Measurements from ENCODE around the gene TMEM18. TPM values are rescaled to one million over a fixed set of nuclear protein-coding genes. Genes with fewer than 3 reads are reported as not detected.

The TMEM18 gene
- total and polyA plus RNA-seq, 9 of the 15 experiments (the other 6 are each of a cell fraction or from before 2014, with no cell fraction given), result 12.8 to 55.9 (median 21.8) TPM

DNA sequence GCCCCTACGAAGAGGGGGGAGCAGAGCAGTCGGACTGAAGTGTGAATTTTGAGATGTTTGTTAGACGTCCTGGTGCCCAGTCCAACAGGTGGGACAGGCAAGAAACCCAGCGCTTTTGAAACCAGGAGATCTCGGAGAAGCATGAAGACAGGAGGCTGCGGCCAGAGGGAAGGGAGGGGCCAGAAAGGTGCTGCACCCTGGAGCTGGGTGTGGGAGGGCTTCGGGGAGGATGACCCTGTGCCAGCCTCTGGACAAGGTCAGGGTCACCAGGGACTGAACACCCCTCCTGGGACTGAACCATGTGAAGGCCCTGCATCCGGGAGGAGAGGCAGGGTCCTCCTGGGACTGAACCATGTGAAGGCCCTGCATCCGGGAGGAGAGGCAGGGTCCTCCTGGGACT is 6.1 kb downstream of the TMEM18 start:
- no peak overlapping the region for H3K27ac ChIP-seq (ENCODE audit: extremely low read depth, low read depth, low read length)
- no peak overlapping the region for H2AFZ ChIP-seq (ENCODE audit: low read depth, low read length)
- peaks cover 73% of the 10 kb centered on the region for H3K36me3 ChIP-seq (ENCODE audit: control insufficient read depth, insufficient read depth, low read length)
- in situ Hi-C loops (cut with MboI) (no loop called here), intact Hi-C loops (cut with micrococcal nuclease) (no loop called here)
- no TSS peak for BruUV-seq (replicated peaks)
- no peak for TF ChIP-seq IFI16 (CRISPR knock-in tag; IDR thresholded peaks at IDR 0.05)
- no peak for TF ChIP-seq SP1 (CRISPR knock-in tag; IDR thresholded peaks at IDR 0.05)
- TF ChIP-seq HCFC1 (IDR thresholded peaks at IDR 0.05; ENCODE audit: low read depth, low read length), result no peak
- no peak for TF ChIP-seq CREB1 (IDR thresholded peaks at IDR 0.05)
- TF ChIP-seq CREB1 (CRISPR knock-in tag; IDR thresholded peaks at IDR 0.05), result no peak
- no peak for TF ChIP-seq BACH1 (tag; IDR thresholded peaks at IDR 0.05)
- no peak for TF ChIP-seq ADNP (tag; IDR thresholded peaks at IDR 0.05)
- TF ChIP-seq, protein P1, sequence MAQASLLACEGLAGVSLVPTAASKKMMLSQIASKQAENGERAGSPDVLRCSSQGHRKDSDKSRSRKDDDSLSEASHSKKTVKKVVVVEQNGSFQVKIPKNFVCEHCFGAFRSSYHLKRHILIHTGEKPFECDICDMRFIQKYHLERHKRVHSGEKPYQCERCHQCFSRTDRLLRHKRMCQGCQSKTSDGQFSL (CRISPR knock-in tag; IDR thresholded peaks at IDR 0.05), result no peak
- TF ChIP-seq, protein P1 (tag; IDR thresholded peaks at IDR 0.05), result no peak
- TF ChIP-seq JUN (IDR thresholded peaks at IDR 0.05; ENCODE audit: borderline replicate concordance, low read depth, low read length), result no peak
- TF ChIP-seq JUN (CRISPR knock-in tag; IDR thresholded peaks at IDR 0.05; ENCODE audit: borderline replicate concordance), result no peak
- TF ChIP-seq MCM2 (IDR thresholded peaks at IDR 0.05; ENCODE audit: low read depth), result no peak
- TF ChIP-seq MAFG (tag; conservative IDR thresholded peaks at IDR 0.05), result no peak
- TF ChIP-seq, protein P2, sequence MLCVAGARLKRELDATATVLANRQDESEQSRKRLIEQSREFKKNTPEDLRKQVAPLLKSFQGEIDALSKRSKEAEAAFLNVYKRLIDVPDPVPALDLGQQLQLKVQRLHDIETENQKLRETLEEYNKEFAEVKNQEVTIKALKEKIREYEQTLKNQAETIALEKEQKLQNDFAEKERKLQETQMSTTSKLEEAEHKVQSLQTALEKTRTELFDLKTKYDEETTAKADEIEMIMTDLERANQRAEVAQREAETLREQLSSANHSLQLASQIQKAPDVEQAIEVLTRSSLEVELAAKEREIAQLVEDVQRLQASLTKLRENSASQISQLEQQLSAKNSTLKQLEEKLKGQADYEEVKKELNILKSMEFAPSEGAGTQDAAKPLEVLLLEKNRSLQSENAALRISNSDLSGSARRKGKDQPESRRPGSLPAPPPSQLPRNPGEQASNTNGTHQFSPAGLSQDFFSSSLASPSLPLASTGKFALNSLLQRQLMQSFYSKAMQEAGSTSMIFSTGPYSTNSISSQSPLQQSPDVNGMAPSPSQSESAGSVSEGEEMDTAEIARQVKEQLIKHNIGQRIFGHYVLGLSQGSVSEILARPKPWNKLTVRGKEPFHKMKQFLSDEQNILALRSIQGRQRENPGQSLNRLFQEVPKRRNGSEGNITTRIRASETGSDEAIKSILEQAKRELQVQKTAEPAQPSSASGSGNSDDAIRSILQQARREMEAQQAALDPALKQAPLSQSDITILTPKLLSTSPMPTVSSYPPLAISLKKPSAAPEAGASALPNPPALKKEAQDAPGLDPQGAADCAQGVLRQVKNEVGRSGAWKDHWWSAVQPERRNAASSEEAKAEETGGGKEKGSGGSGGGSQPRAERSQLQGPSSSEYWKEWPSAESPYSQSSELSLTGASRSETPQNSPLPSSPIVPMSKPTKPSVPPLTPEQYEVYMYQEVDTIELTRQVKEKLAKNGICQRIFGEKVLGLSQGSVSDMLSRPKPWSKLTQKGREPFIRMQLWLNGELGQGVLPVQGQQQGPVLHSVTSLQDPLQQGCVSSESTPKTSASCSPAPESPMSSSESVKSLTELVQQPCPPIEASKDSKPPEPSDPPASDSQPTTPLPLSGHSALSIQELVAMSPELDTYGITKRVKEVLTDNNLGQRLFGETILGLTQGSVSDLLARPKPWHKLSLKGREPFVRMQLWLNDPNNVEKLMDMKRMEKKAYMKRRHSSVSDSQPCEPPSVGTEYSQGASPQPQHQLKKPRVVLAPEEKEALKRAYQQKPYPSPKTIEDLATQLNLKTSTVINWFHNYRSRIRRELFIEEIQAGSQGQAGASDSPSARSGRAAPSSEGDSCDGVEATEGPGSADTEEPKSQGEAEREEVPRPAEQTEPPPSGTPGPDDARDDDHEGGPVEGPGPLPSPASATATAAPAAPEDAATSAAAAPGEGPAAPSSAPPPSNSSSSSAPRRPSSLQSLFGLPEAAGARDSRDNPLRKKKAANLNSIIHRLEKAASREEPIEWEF (CRISPR knock-in tag; IDR thresholded peaks at IDR 0.05), result no peak
- no peak for TF ChIP-seq ZNF766 (CRISPR knock-in tag; conservative IDR thresholded peaks at IDR 0.05)
- no peak for ATAC-seq
- no peak overlapping the region for H3K4me3 ChIP-seq
- peaks cover 18% of the 10 kb centered on the region for H4K20me1 ChIP-seq (replicated peaks; ENCODE audit: control insufficient read depth, insufficient read depth, low read length)
- no peak overlapping the region for H3K4me2 ChIP-seq (ENCODE audit: insufficient read depth, low read length)
- WGBS (ENCODE audit: insufficient coverage, low coverage, missing lambda C conversion rate), result 88% methylated on average over 5 of the region's 9 CpGs
- H3K9ac ChIP-seq (ENCODE audit: insufficient read depth in 1 of 2, low read depth in 2 of 2, low read length in 2 of 2), result no peak overlapping the region
- no peaks in the 10 kb centered on the region for H3K27me3 ChIP-seq (ENCODE audit: control insufficient read depth in 2 of 2, insufficient read depth in 2 of 2, low read length in 2 of 2)
- ChIA-PET POLR2A (interaction anchor here (0.6 kb wide), 1 partner anchor 44 kb away, joined by 4 read pairs; no protein-coding TSS in a partner anchor), CTCF (ENCODE audit: low intra/inter-chr PET ratio) (no interaction called here)
- H3K79me2 ChIP-seq (ENCODE audit: control insufficient read depth, insufficient read depth, low read length), result peaks cover 30% of the 10 kb centered on the region
- DNase-seq (ENCODE audit: extremely low read depth in 1 of 4, low spot score in 3 of 4), result no peak
- no peak for FAIRE-seq
- H3K9me3 ChIP-seq (replicated peaks; ENCODE audit: control insufficient read depth, insufficient read depth, low read depth, low read length), result no peaks in the 10 kb centered on the region; the same call in 1 of the 2 replicates
- peaks cover 12% of the 10 kb centered on the region for H3K9me1 ChIP-seq (ENCODE audit: control insufficient read depth, insufficient read depth, low read length)
- peaks cover 6 to 9% of the 10 kb centered on the region in 2 experiments; a peak in 4 of 5 replicates for H3K4me1 ChIP-seq (replicated peaks in 1 of 2; ENCODE audit: control insufficient read depth in 2 of 2, insufficient read depth in 2 of 2, low read length in 2 of 2)

Data from K562 (cell line).